ENCODE results near the gene MFSD6.

The MFSD6 gene

GRCh38 chr2:190440113-190440512, 32.0 kb downstream of the MFSD6 start:
- no peak for DNase-seq (ENCODE audit: low spot score)

GRCh38 chr2:190441564-190441963, 33.4 kb downstream of the MFSD6 start:
- DNase-seq (ENCODE audit: low spot score): no peak

- no peak for DNase-seq (ENCODE audit: low spot score)
Observed at GRCh38 chr2:190443055-190443454, 34.9 kb downstream of the MFSD6 start.

GRCh38 chr2:190443778-190444481, 35.8 kb downstream of the MFSD6 start:
- DNase-seq (ENCODE audit: low spot score): no peak

- DNase-seq (ENCODE audit: low spot score): no peak
Observed at GRCh38 chr2:190444976-190445375, 36.8 kb downstream of the MFSD6 start.

GRCh38 chr2:190446193-190446592, 38.0 kb downstream of the MFSD6 start:
- no peak for DNase-seq (ENCODE audit: low spot score)

- DNase-seq (ENCODE audit: low spot score): peak; percentile 34
Observed at GRCh38 chr2:190446750-190447516, 38.8 kb downstream of the MFSD6 start.

GRCh38 chr2:190447766-190448165, 39.6 kb downstream of the MFSD6 start:
- DNase-seq (ENCODE audit: low spot score): no peak

- DNase-seq (ENCODE audit: low spot score): no peak
Observed at GRCh38 chr2:190449925-190450324, 41.8 kb downstream of the MFSD6 start.

GRCh38 chr2:190450363-190450762, 42.2 kb downstream of the MFSD6 start:
- DNase-seq (ENCODE audit: low spot score): no peak

- no peak for DNase-seq (ENCODE audit: low spot score)
Observed at GRCh38 chr2:190451561-190452176, 43.5 kb downstream of the MFSD6 start.

GRCh38 chr2:190452433-190452832, 44.3 kb downstream of the MFSD6 start:
- no peak for DNase-seq (ENCODE audit: low spot score)

- DNase-seq (ENCODE audit: low spot score): no peak
Observed at GRCh38 chr2:190454795-190455194, 46.6 kb downstream of the MFSD6 start.

GRCh38 chr2:190455358-190456095, 47.4 kb downstream of the MFSD6 start:
- DNase-seq (ENCODE audit: low spot score): no peak

- no peak for DNase-seq (ENCODE audit: low spot score)
Observed at GRCh38 chr2:190456833-190457232, 48.7 kb downstream of the MFSD6 start.

GRCh38 chr2:190457256-190457655, 49.1 kb downstream of the MFSD6 start:
- DNase-seq (ENCODE audit: low spot score): no peak

GRCh38 chr2:190458352-190459107, 50.4 kb downstream of the MFSD6 start:
- DNase-seq (ENCODE audit: low spot score): no peak

- no peak for DNase-seq (ENCODE audit: low spot score)
Observed at GRCh38 chr2:190459881-190460280, 51.7 kb downstream of the MFSD6 start.

GRCh38 chr2:190460487-190460886, 52.3 kb downstream of the MFSD6 start:
- DNase-seq (ENCODE audit: low spot score): no peak

GRCh38 chr2:190462181-190462580, 54.0 kb downstream of the MFSD6 start:
- no peak for DNase-seq (ENCODE audit: low spot score)

- no peak for DNase-seq (ENCODE audit: low spot score)
Observed at GRCh38 chr2:190462611-190463010, 54.5 kb downstream of the MFSD6 start.

GRCh38 chr2:190465060-190465459, 56.9 kb downstream of the MFSD6 start:
- no peak for DNase-seq (ENCODE audit: low spot score)

All from AG08396 (cell line).